Lung (tissue), 13 donors: Measurements from ENCODE around the gene HPCAL4. TPM values are rescaled to one million over a fixed set of nuclear protein-coding genes. Genes with fewer than 3 reads are reported as not detected.

Experiments used
- ATAC-seq: fragments of 200-7000 bp; cut with Tn5 transposase; one replicate; pipeline ENCODE4 v1.9.1; 2020; ENCODE audit warnings: moderate number of reproducible peaks; ENCODE audit not compliant: insufficient read depth, low FRiP score
- DNase-seq, 3 donors: peaks; one replicate each; pipeline ENCODE4 v3.0.0-alpha.2; 2013 to 2017
- H3K27ac ChIP-seq, 2 donors: one replicate each; pipeline ENCODE4 v1.5.1; 2013; ENCODE audit warnings: mild to moderate bottlenecking in 2 of 2, moderate library complexity in 2 of 2, control low read depth in 1 of 2, inconsistent platforms in 1 of 2, low read depth in 1 of 2, low read length in 1 of 2
- H3K27me3 ChIP-seq, 3 donors: one replicate each; pipeline ENCODE4 v1.5.1; 2013; ENCODE audit warnings: low read length in 2 of 3; ENCODE audit not compliant: control insufficient read depth in 3 of 3, insufficient read depth in 3 of 3
- H3K36me3 ChIP-seq, 4 donors: one replicate each; pipeline ENCODE4 v1.5.1; 2013; ENCODE audit warnings: low read length in 4 of 4, mild to moderate bottlenecking in 1 of 4, moderate library complexity in 1 of 4; ENCODE audit not compliant: control insufficient read depth in 4 of 4, insufficient read depth in 4 of 4
- H3K4me1 ChIP-seq, 5 donors: one replicate each; pipeline ENCODE4 v1.5.1; 2013; ENCODE audit warnings: low read length in 5 of 5, mild to moderate bottlenecking in 2 of 5, moderate library complexity in 1 of 5; ENCODE audit not compliant: control insufficient read depth in 5 of 5, insufficient read depth in 5 of 5
- H3K4me3 ChIP-seq: one replicate; pipeline ENCODE4 v1.5.1; 2013; ENCODE audit warnings: mild to moderate bottlenecking, control low read depth, moderate library complexity
- H3K9ac ChIP-seq, 2 donors: one replicate each; pipeline ENCODE4 v1.5.1; 2013; ENCODE audit warnings: low read length in 2 of 2, control low read depth in 1 of 2; ENCODE audit not compliant: insufficient read depth in 1 of 2
- H3K9me3 ChIP-seq, 4 donors: one replicate each; pipeline ENCODE4 v1.5.1; 2013; ENCODE audit warnings: low read length in 3 of 4, mild to moderate bottlenecking in 1 of 4, moderate library complexity in 1 of 4; ENCODE audit not compliant: control insufficient read depth in 4 of 4, insufficient read depth in 3 of 4
- WGBS, 2 donors: extraction: QIAGEN DNeasy Blood & Tissue Kit; methylation state at CpG; one replicate each; pipeline ENCODE4 v1.1.7; 2013; 5-methylcytosine and 5-hydroxymethylcytosine counted together
- polyA plus RNA-seq, 2 donors: library from polyadenylated mRNA; stranded (reverse); fragments of 200-250 nt; gene quantifications; one replicate each; pipeline ENCODE4 v1.2.1, GENCODE V29; 2013
- small RNA-seq: library from RNA; depleted of rRNA; stranded (forward); fragments of <200 nt; gene quantifications from one replicate; pipeline ENCODE3, GENCODE V24; 2014; ENCODE audit warnings: low replicate concordance
- total RNA-seq, 2 donors: library from RNA; depleted of rRNA in 1 of 2; stranded (reverse); fragments of >200 nt in 1 of 2; gene quantifications; one replicate each; pipeline ENCODE4 v1.2.1, GENCODE V29; 2014 to 2021
- TF ChIP-seq, protein P1 (sequence below): IDR thresholded peaks from 2 replicates; pipeline ENCODE4 v1.5.1; 2012; ENCODE audit warnings: mild to moderate bottlenecking; ENCODE audit errors: control extremely low read depth, extremely low read depth
- donor health status: control.
- donor health status: control.
- donor health status: Bipolar disorder and iron deficiency.
- donor health status: healthy.
- donor health status: DM: yes; HTN: yes; CAD: no.

The HPCAL4 gene
- total and polyA plus RNA-seq, 4 donors, result 0.08 to 0.43 (median 0.17) TPM

GRCh38 chr1:39628807-39629350, 62.4 kb downstream of the HPCAL4 start:
- Histone ChIP-seq H3K27me3 (peaks cover 0 to 3% (median 2%) of the 10 kb centered on the region in 3 donors), H3K4me3 (no peak overlapping the region), H3K36me3 (peaks cover 0 to 8% (median 0%) of the 10 kb centered on the region in 4 donors), H3K4me1 (peaks cover 0 to 22% (median 7%) of the 10 kb centered on the region in 5 donors), H3K9ac (no peak overlapping the region), H3K27ac (no peak overlapping the region), H3K9me3 (no peaks in the 10 kb centered on the region)
- no peak for DNase-seq
- ATAC-seq, result no peak
- 96 to 99% methylated on average over 11 of the region's 11 CpGs for WGBS, 2 donors
- TF ChIP-seq, protein P1, sequence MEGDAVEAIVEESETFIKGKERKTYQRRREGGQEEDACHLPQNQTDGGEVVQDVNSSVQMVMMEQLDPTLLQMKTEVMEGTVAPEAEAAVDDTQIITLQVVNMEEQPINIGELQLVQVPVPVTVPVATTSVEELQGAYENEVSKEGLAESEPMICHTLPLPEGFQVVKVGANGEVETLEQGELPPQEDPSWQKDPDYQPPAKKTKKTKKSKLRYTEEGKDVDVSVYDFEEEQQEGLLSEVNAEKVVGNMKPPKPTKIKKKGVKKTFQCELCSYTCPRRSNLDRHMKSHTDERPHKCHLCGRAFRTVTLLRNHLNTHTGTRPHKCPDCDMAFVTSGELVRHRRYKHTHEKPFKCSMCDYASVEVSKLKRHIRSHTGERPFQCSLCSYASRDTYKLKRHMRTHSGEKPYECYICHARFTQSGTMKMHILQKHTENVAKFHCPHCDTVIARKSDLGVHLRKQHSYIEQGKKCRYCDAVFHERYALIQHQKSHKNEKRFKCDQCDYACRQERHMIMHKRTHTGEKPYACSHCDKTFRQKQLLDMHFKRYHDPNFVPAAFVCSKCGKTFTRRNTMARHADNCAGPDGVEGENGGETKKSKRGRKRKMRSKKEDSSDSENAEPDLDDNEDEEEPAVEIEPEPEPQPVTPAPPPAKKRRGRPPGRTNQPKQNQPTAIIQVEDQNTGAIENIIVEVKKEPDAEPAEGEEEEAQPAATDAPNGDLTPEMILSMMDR, result no peak

Small RNAs within 50 kb of the gene (small RNA-seq; reads per million reads assigned to genes)
- not detected for gene RNU7-121P

Other genes with a start within 250 kb of the HPCAL4 start
- under 1 TPM; 0.55 to 0.68 TPM for gene BMP8A, start 199.8 kb downstream of the HPCAL4 start, total RNA-seq
- under 1 TPM in 1 of 2 donors, not detected in 1; 0.30 TPM for gene BMP8A, start 199.8 kb downstream of the HPCAL4 start, polyA plus RNA-seq
- gene PABPC4, start 114.6 kb downstream of the HPCAL4 start, total RNA-seq, result 100 to 1,000 TPM; 127 to 245 TPM
- gene PABPC4, start 114.6 kb downstream of the HPCAL4 start, polyA plus RNA-seq, result 100 to 1,000 TPM; 104 to 165 TPM
- 10 to 100 TPM; 14.3 to 19.6 TPM for gene HEYL, start 51.8 kb downstream of the HPCAL4 start, total RNA-seq
- gene HEYL, start 51.8 kb downstream of the HPCAL4 start, polyA plus RNA-seq, result 1 to 10 TPM; 7.6 TPM
- gene NT5C1A, start 19.3 kb downstream of the HPCAL4 start, total RNA-seq, result not detected
- not detected for gene NT5C1A, start 19.3 kb downstream of the HPCAL4 start, polyA plus RNA-seq
- gene PPIE, start 47.4 kb upstream of the HPCAL4 start, total RNA-seq, result 10 to 100 TPM; 30.5 to 55.5 TPM
- 10 to 100 TPM; 40.9 to 47.6 TPM for gene PPIE, start 47.4 kb upstream of the HPCAL4 start, polyA plus RNA-seq
- under 1 TPM; 0.17 to 0.95 TPM for gene OXCT2, start 79.9 kb upstream of the HPCAL4 start, total RNA-seq
- under 1 TPM; 0.43 to 0.53 TPM for gene OXCT2, start 79.9 kb upstream of the HPCAL4 start, polyA plus RNA-seq
- gene BMP8B, start 97.4 kb upstream of the HPCAL4 start, total RNA-seq, result 1 to 10 TPM; 1.0 to 4.9 TPM
- gene BMP8B, start 97.4 kb upstream of the HPCAL4 start, polyA plus RNA-seq, result under 1 TPM; 0.63 to 0.77 TPM
- gene TRIT1, start 192.1 kb upstream of the HPCAL4 start, total RNA-seq, result 10 to 100 TPM; 18.5 to 42.5 TPM
- gene TRIT1, start 192.1 kb upstream of the HPCAL4 start, polyA plus RNA-seq, result 10 to 100 TPM; 10.3 to 13.5 TPM
- 1 to 10 TPM; 6.0 to 7.8 TPM for gene MYCL, start 210.5 kb upstream of the HPCAL4 start, total RNA-seq
- gene MYCL, start 210.5 kb upstream of the HPCAL4 start, polyA plus RNA-seq, result 1 to 10 TPM; 2.4 to 2.7 TPM